ENCODE data around the gene TMEM181. TPM values are rescaled to one million over a fixed set of nuclear protein-coding genes. Genes with fewer than 3 reads are reported as not detected.

The TMEM181 gene
- total and polyA plus RNA-seq, 2 experiments from 2014 or later: 17.9 to 21.0 TPM

DNA sequence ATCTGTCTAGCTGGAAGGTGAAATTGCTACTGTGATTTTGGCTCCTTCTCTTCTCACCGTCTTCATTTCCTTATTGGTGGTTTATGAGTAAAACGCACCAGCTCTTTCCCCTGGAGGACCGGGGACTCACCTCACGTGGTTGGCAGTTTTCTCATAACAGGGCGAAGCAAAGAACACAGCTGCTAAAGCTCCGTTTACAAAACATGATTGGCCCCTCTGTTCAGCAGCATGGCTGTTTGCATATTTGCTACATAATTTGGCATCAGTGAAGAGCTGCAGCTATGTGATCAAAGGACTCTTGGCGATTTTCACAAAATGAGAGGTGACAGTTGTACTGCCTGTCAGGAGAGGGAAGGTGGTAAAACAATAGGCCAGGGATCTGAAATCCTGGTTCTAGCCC is 20.5 kb upstream of the TMEM181 start:
- no peaks in the 10 kb centered on the region for H3K4me1 ChIP-seq (ENCODE audit: low read depth)
- H3K36me3 ChIP-seq: no peaks in the 10 kb centered on the region
- TF ChIP-seq, protein P1, sequence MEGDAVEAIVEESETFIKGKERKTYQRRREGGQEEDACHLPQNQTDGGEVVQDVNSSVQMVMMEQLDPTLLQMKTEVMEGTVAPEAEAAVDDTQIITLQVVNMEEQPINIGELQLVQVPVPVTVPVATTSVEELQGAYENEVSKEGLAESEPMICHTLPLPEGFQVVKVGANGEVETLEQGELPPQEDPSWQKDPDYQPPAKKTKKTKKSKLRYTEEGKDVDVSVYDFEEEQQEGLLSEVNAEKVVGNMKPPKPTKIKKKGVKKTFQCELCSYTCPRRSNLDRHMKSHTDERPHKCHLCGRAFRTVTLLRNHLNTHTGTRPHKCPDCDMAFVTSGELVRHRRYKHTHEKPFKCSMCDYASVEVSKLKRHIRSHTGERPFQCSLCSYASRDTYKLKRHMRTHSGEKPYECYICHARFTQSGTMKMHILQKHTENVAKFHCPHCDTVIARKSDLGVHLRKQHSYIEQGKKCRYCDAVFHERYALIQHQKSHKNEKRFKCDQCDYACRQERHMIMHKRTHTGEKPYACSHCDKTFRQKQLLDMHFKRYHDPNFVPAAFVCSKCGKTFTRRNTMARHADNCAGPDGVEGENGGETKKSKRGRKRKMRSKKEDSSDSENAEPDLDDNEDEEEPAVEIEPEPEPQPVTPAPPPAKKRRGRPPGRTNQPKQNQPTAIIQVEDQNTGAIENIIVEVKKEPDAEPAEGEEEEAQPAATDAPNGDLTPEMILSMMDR (IDR thresholded peaks at IDR 0.05; ENCODE audit: low read depth, low read length): no peak
- H3K27me3 ChIP-seq: no peaks in the 10 kb centered on the region
- H3K4me3 ChIP-seq: no peak overlapping the region
- H3K9me3 ChIP-seq (ENCODE audit: low read depth): no peaks in the 10 kb centered on the region
- no peak overlapping the region for H3K27ac ChIP-seq
- DNase-seq (ENCODE audit: low read depth in 1 of 2, low spot score in 1 of 2): no peak

DNA sequence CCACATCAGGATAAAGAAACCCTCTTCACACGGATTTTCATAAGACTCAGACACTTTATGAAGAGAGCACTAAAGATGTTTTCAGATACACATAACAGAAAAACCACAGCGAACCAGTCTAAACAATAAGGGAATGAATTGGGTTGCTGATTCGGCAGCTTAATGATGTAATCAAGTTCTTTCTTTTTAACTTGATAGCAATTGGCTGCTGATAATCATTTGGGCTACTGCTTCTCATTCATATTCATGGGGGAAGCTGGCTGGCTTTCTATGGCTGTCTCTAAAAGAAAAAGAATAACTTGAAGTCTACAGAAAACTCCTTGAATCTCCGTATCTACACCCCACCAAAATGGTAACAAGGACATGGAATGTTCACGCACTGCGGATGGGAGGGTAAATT is 20.0 kb upstream of the TMEM181 start:
- no peak overlapping the region for H3K27ac ChIP-seq
- H3K27me3 ChIP-seq: no peaks in the 10 kb centered on the region
- no peak for DNase-seq (ENCODE audit: low read depth in 1 of 2, low spot score in 1 of 2)
- H3K9me3 ChIP-seq (ENCODE audit: low read depth): no peaks in the 10 kb centered on the region
- H3K4me3 ChIP-seq: no peak overlapping the region
- no peaks in the 10 kb centered on the region for H3K36me3 ChIP-seq
- H3K4me1 ChIP-seq (ENCODE audit: low read depth): no peaks in the 10 kb centered on the region
- TF ChIP-seq, protein P1 (IDR thresholded peaks at IDR 0.05; ENCODE audit: low read depth, low read length): no peak

DNA sequence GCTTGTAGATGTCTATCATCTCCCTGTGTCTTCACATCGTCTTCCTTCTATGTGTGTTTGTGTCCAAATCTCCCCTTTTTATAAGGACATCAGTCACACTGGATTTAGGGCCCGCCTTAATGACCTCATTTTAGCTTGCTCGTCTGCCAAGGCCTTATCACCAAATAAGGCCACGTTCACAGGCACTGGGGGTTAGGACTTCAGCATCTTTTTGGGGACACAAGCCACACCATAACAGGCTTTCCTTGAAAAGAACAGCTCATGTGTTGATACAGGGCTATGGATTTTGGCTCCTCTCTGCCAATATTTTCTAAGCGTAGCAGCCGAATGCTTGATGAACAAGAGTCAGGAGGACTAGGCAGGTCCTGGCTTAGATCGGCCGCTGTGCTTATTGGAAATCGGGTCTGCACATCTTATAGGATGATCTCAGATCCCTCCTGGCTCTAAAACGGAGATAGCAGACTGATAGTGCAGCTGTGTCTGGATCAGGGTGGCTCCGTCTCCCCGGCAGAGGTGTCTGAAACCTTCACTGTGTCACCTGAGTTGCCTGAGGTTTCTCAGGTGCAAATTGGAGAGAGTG is 16.2 kb upstream of the TMEM181 start:
- Histone ChIP-seq H3K27ac (no peak overlapping the region), H3K36me3 (no peaks in the 10 kb centered on the region), H3K27me3 (no peaks in the 10 kb centered on the region), H3K9me3 (ENCODE audit: low read depth) (no peaks in the 10 kb centered on the region), H3K4me3 (no peak overlapping the region), H3K4me1 (ENCODE audit: low read depth) (no peaks in the 10 kb centered on the region)
- DNase-seq (ENCODE audit: low read depth in 1 of 2, low spot score in 1 of 2): no peak
- TF ChIP-seq, protein P1 (IDR thresholded peaks at IDR 0.05; ENCODE audit: low read depth, low read length): no peak

DNA sequence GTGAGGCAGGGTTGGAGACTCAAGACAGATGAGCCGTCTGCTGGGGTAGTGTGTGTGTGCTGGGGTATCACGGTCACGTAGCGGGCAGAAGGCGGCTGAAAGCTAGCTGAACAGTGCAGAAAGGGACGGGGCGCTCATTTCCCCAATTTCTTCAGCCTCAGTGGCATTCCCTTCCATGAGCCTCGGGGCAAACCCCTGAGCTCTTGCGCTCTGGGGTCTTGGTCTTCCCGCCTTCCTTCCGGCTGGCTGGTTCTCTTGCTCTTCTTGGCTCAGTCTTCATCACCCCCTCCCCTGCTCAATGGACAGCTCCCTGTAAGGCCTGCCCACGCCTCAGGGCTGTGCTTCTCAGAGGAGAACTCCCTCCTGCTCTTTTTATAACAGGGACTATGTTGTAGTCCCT is 15.5 kb upstream of the TMEM181 start:
- Histone ChIP-seq H3K27me3 (no peaks in the 10 kb centered on the region), H3K27ac (no peak overlapping the region), H3K4me3 (no peak overlapping the region), H3K36me3 (no peaks in the 10 kb centered on the region), H3K9me3 (ENCODE audit: low read depth) (no peaks in the 10 kb centered on the region), H3K4me1 (ENCODE audit: low read depth) (no peaks in the 10 kb centered on the region)
- TF ChIP-seq, protein P1 (IDR thresholded peaks at IDR 0.05; ENCODE audit: low read depth, low read length): no peak
- peak in 1 of 2 donors; percentile 47 for DNase-seq (ENCODE audit: low read depth in 1 of 2, low spot score in 1 of 2)

DNA sequence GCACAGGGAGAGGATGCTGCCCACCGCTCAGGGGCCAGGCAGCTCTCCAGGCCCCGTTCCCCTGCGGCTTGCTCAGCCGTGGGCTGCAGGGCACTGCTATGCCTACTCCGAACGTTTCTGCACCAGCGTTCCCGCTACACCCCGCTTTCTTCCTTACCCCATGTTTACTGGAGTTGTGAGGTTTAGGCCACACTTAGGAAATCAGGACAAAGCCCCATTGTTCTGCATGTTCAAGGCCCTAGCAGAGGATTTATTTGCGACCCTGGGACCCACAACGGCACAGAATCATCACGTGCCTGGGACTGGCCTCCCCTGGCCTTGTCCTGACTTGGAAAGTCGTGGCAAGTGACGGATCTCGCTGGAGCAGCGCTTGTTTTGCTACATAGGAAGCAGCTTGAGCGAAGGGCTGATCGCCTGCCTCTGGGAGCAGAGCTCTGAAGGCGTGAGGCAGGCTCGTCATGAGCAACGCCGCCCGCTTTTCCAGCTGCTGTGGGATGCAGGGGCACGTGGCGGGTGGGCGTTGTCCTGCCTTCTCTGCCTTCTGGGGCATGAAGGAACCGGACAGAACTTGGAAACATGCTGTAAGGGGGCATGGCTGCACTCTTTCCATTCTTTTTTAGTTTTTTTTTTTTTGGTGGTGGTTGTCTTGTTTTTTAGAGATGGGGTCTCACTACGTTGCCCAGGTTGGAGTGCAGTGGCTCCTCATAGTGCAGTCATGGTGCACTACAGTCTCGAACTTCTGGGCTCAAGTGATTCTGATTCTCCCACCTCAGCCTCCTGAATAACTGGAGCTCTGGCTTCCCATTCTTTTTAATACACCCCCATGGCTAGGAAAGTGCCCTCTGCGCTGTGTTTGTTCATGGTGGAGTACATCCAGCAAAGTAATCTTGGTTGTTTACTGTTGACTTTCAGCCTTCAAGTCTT is 14.6 kb upstream of the TMEM181 start:
- Histone ChIP-seq H3K4me3 (no peak overlapping the region), H3K4me1 (ENCODE audit: low read depth) (no peaks in the 10 kb centered on the region), H3K36me3 (no peaks in the 10 kb centered on the region), H3K27me3 (no peaks in the 10 kb centered on the region), H3K27ac (no peak overlapping the region), H3K9me3 (ENCODE audit: low read depth) (no peaks in the 10 kb centered on the region)
- TF ChIP-seq, protein P1 (IDR thresholded peaks at IDR 0.05; ENCODE audit: low read depth, low read length): no peak
- no peak for DNase-seq (ENCODE audit: low read depth in 1 of 2, low spot score in 1 of 2)
